Motor neuron (in vitro differentiated cells): Measurements from ENCODE around the gene TGM2. TPM values are rescaled to one million over a fixed set of nuclear protein-coding genes. Genes with fewer than 3 reads are reported as not detected.

ENCODE experiments used
- ATAC-seq, 8 experiments: fragments of 200-7000 bp; cut with Tn5 transposase; replicated peaks in 6 of 8; 2 replicates each; pipeline ENCODE4 v1.8.0; 2021; ENCODE audit warnings: mild to moderate bottlenecking in 8 of 8, moderate library complexity in 8 of 8
- H3K27ac ChIP-seq, 2 donors: fragments of 250-450 bp; sonication (Bioruptor Pico); 2 replicates each; pipeline ENCODE4 v1.9.0; 2021; ENCODE audit warnings: antibody characterized with exemption in 2 of 2, mild to moderate bottlenecking in 2 of 2, moderate library complexity in 1 of 2
- H3K4me1 ChIP-seq, 2 donors: fragments of 250-450 bp; sonication (Bioruptor Pico); replicated peaks in 1 of 2; 2 replicates each; pipeline ENCODE4 v1.6.1; 2021; ENCODE audit warnings: antibody characterized with exemption in 2 of 2, mild to moderate bottlenecking in 2 of 2, moderate library complexity in 1 of 2
- H3K4me3 ChIP-seq, 5 donors: fragments of 250-450 bp; sonication (Bioruptor Pico); 2 replicates each; pipeline ENCODE4 v1.9.0; 2021; ENCODE audit warnings: antibody characterized with exemption in 5 of 5, mild to moderate bottlenecking in 5 of 5, moderate library complexity in 4 of 5
- WGBS, 10 experiments: fragments of 450-650 bp; shearing (Covaris generic); methylation state at CpG; one replicate each; pipeline ENCODE4 v1.0.0; 2022; 5-methylcytosine and 5-hydroxymethylcytosine counted together
- in situ Hi-C, 9 experiments: fragments of 400-800 bp; cut with MboI; loops; one replicate each; pipeline ENCODE4 v1.15.0; 2021; ENCODE audit warnings: low sequenced_read_pairs in 9 of 9, low pct_unique_long_range_greater_than_20kb in 2 of 9; ENCODE audit not compliant: unreplicated experiment in 9 of 9
- total RNA-seq, 8 experiments: library from RNA; unstranded; fragments of 300-600 nt; gene quantifications; 2 replicates each; pipeline versions ENCODE4 v1.2.3 to v1.2.4, GENCODE V29; 2022

TGM2 gene
- total RNA-seq, 8 experiments from 2014 or later: 0.05 to 7.1 (median 0.68) TPM

DNA sequence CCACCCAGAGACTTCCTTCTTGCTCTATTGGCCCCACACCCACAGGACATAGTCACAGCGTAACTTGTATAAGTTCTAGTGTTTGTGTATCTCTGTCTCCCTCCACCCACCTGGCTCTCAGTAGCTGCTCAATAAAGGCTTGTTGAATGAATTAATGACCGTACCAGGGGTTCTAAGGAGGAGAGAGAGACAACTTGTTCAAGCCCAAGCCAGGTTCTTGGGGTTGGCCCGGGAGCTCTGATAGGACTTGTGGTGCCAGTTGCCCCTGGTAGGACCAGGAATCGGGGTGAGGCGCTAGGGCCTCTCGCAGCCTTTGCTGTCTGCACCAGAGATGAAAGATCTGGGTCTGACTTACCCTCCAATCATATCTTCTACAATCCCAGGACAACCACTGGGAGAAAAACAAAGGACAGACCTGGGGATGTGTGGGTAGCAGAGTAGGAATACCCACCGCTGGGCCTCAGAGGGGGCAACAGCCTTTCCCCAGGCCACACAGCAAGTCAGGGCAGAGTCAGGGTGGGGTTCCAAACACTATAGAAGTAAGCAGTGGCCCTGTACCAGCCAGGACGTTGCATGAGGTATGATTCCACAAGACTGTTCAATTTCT, 5.3 kb upstream of the TGM2 start:
- WGBS, 10 experiments: 20 to 100% (median 80%) methylated on average over 1 to 2 of the region's 8 CpGs; no CpG with 5 or more reads in 5 of the 10 experiments
- ATAC-seq: no peak
- peaks cover 0 to 3% of the 10 kb centered on the region in 2 donors for H3K4me1 ChIP-seq
- H3K4me3 ChIP-seq: no peak overlapping the region
- in situ Hi-C loops: no loop called here
- H3K27ac ChIP-seq: no peak overlapping the region

GRCh38 chr20:38169636-38170193, 4.6 kb upstream of the TGM2 start:
- Histone ChIP-seq H3K4me1 (no peaks in the 10 kb centered on the region), H3K4me3 (no peak overlapping the region), H3K27ac (no peak overlapping the region)
- WGBS, 10 experiments: 90 to 100% (median 96%) methylated on average over 1 to 2 of the region's 6 CpGs; no CpG with 5 or more reads in 4 of the 10 experiments
- no peak for ATAC-seq
- in situ Hi-C loops: no loop called here

DNA sequence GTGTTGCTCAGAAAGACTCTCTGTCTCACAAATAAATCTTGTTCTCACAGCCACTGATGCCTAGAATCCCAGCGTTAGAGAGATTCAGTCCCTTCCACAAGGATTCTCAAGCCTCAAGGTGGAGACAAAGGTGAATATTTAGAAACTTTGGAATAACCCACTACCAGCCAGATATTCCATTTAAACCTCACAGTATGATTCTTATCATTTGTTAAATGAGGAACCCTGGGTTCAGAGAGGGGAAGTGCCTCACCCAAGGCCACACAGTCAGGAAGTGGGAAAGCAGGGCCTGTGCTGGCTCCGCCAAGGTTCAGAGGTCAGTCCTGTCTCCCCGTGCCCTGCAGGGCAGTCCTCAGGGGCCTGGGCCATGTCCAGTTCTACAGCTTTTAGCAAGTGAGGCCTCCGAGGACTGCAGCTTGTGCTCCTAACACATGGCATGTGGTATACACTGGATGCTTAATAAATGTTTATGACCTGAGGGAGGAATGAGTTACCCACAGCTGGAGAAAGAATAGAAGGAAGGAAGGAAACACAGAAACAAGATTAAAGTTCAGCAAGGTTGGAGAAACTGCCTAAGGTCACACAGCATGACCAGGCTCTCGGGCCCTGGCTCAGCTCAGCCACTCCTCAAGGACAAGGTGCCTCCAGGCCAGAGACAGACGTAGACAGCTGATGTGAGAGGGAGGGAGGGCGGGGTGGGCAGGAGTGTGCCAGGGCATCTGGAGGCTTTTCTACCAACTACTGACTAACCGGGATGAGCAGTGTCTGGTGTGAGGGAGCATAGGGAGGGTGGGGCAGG, 3.9 kb upstream of the TGM2 start:
- no peak overlapping the region for H3K27ac ChIP-seq

GRCh38 chr20:38167851-38168760, 3.0 kb upstream of the TGM2 start:
- Histone ChIP-seq H3K27ac (no peak overlapping the region), H3K4me3 (no peak overlapping the region), H3K4me1 (no peaks in the 10 kb centered on the region)
- in situ Hi-C loops: no loop called here
- peak in 1 of 8 experiments; percentile 6 for ATAC-seq
- WGBS, 10 experiments: 10 to 100% (median 43%) methylated on average over 1 to 6 of the region's 7 CpGs; no CpG with 5 or more reads in 3 of the 10 experiments

More for the DNA sequence above, 3.9 kb upstream of the TGM2 start:
- WGBS, 10 experiments: 42 to 100% (median 65%) methylated on average over 1 to 4 of the region's 8 CpGs; no CpG with 5 or more reads in 2 of the 10 experiments
- in situ Hi-C loops: no loop called here
- no peak for ATAC-seq
- H3K4me1 ChIP-seq: no peaks in the 10 kb centered on the region
- no peak overlapping the region for H3K4me3 ChIP-seq

DNA sequence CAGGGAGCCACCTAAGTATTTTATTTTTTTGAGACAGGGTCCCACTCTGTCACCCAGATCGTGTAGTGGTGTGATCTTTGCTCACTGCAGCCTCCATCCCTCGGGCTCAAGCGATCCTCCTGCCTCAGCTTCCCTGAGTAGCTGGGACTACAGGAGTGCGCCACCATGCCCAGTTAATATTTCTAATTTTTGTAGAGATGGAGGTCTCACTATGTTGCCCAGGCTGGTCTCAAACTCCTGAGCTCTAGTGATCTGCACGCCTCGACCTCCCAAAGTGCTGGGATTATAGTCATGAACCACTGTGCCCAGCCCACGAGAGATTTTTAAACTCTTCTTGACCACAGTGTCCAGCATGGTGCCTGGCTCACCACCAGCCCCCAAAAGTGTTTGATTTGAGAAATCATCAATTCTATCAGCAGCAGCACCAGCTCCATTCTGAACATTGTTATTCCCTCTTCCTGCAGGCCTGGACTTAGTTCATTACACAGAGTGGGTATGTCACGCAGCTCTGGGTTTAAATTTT, 2.3 kb upstream of the TGM2 start:
- Histone ChIP-seq H3K4me1 (no peaks in the 10 kb centered on the region), H3K4me3 (no peak overlapping the region), H3K27ac (no peak overlapping the region)
- WGBS, 10 experiments: 73 to 100% (median 86%) methylated on average over 1 to 8 of the region's 8 CpGs; no CpG with 5 or more reads in 2 of the 10 experiments
- in situ Hi-C loops: no loop called here
- no peak for ATAC-seq

GRCh38 chr20:38166703-38167233, 1.7 kb upstream of the TGM2 start:
- no peak overlapping the region for H3K27ac ChIP-seq
- no peaks in the 10 kb centered on the region for H3K4me1 ChIP-seq
- WGBS, 10 experiments: 63 to 100% (median 86%) methylated on average over 1 to 4 of the region's 11 CpGs; no CpG with 5 or more reads in 2 of the 10 experiments
- in situ Hi-C loops: no loop called here
- ATAC-seq: no peak
- H3K4me3 ChIP-seq: no peak overlapping the region

GRCh38 chr20:38165966-38166702, 1.1 kb upstream of the TGM2 start:
- no peaks in the 10 kb centered on the region for H3K4me1 ChIP-seq
- H3K27ac ChIP-seq: no peak overlapping the region
- ATAC-seq: no peak
- 39 to 100% (median 86%) methylated on average over 1 to 6 of the region's 11 CpGs; no CpG with 5 or more reads in 3 of the 10 experiments for WGBS, 10 experiments
- H3K4me3 ChIP-seq: no peak overlapping the region
- in situ Hi-C loops: no loop called here

GRCh38 chr20:38164624-38165088, 414 bp downstream of the TGM2 start:
- H3K27ac ChIP-seq: no peak overlapping the region
- in situ Hi-C loops: no loop called here
- no peak for ATAC-seq
- H3K4me3 ChIP-seq: peak overlapping the region in 3 of 5 donors; percentile 15 to 31 (median 25)
- H3K4me1 ChIP-seq: no peaks in the 10 kb centered on the region
- WGBS, 10 experiments: 76 to 100% methylated on average over 3 to 5 of the region's 14 CpGs; no CpG with 5 or more reads in 8 of the 10 experiments

DNA sequence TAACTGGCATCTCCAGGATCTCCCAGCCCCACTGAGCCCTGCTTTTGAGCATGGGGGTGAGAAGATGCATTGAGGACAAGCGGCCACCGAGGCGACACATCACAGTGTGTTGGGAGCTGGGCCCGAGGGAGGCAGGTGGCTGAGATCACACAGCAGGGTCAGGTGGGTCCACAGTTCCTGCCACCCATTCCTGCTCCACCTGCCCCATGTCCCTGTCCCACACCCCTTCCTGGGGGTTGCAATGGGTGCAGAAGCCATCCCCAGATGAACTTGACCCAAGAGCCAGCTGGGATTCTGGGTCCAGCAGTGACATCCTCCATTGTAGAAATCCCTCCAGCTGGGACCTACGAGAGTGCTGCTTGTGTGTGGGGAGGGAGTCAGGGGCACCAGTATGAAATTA, 1.0 kb downstream of the TGM2 start:
- no peak for ATAC-seq
- no peak overlapping the region for H3K27ac ChIP-seq
- 80 to 100% (median 88%) methylated on average over 1 to 2 of the region's 5 CpGs; no CpG with 5 or more reads in 7 of the 10 experiments for WGBS, 10 experiments
- H3K4me3 ChIP-seq: no peak overlapping the region
- in situ Hi-C loops: no loop called here
- H3K4me1 ChIP-seq: no peaks in the 10 kb centered on the region

DNA sequence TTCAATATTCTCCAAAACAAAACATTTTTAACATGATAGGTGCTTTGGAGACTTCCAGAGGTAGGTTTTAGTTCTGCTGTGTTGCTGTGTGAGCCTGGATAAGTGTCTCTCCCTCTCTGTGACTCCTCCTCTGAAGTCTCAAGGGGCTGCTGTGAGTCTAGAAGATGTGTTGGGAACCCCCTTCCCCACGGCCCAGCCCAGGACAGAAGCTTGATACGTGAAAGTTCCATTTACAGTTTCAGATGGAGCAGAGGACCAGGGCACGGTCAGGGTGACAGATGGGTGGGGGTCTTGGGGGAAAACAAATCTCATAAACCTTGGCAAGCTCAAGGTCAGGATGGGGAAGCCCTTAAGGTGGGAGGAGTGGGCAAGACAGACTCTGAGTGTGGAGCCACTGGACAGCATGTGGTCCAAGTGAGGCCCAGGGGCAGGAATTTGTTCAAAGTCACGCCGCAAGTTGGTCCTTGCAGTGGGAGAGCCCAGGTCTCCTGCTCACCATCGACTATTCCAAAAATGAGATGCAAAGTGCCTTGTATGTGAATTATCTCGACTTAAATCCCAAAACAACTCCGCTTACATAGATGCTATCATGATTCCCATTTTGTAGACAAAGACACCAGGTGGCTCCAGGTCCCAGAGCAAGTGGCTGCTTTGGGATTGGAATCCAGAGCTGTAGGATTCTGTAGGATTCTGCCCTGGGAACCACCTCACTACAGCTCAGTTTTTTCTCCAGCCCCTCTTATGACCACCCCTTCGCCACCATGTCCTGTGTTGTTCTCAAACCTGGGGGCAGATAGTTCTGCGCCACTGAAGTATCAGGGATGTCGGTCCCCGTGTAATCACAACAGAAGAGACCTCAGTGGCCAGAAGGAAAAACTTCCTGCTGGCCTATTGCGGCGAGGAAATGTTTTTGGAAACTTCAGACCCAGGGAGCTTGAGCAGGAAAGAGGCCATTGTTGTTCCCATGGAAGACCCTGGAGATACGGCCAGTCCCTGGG, 1.9 kb downstream of the TGM2 start:
- 5 to 100% (median 77%) methylated on average over 2 to 14 of the region's 15 CpGs; no CpG with 5 or more reads in 3 of the 10 experiments for WGBS, 10 experiments
- no peak for ATAC-seq
- H3K27ac ChIP-seq: no peak overlapping the region
- in situ Hi-C loops: no loop called here
- H3K4me3 ChIP-seq: no peak overlapping the region
- H3K4me1 ChIP-seq: peaks cover 0 to 6% of the 10 kb centered on the region in 2 donors

- 31 to 100% (median 42%) methylated on average over 1 to 2 of the region's 2 CpGs; no CpG with 5 or more reads in 1 of the 10 experiments for WGBS, 10 experiments
- in situ Hi-C loops: no loop called here
- Histone ChIP-seq H3K27ac (no peak overlapping the region), H3K4me1 (peaks cover 0 to 10% of the 10 kb centered on the region in 2 donors), H3K4me3 (no peak overlapping the region)
- no peak for ATAC-seq
Observed at GRCh38 chr20:38162149-38162548, 2.9 kb downstream of the TGM2 start.
